Activated gamma-delta T cell (primary cell): ENCODE results near the gene MMP28.
A peak's percentile ranks its signal among the peaks of the same experiment; 100 is the strongest.

ENCODE experiments used
- DNase-seq: peaks from one replicate; lab custom pipeline; 2025; lab: John Stamatoyannopoulos, UW
- total RNA-seq, 2 donors: gene quantifications; one replicate each; lab custom pipeline; 2026; lab: John Stamatoyannopoulos, UW

MMP28 gene
- 0.57 to 0.72 reads per million in 2 donors for total RNA-seq

GRCh38 chr17:35795007-35795870 lies at the start of gene MMP28:
MMP28 (minus strand) TSS chr17:35795641; CDS start chr17:35795377, 264 bp downstream.
- DNase-seq: peak; percentile 23

- DNase-seq: no peak
Measured at GRCh38 chr17:35844547-35844946, 49.1 kb upstream of the MMP28 start.

- no peak for DNase-seq
Measured at GRCh38 chr17:35843698-35844097, 48.3 kb upstream of the MMP28 start.

GRCh38 chr17:35842239-35842638 lies 46.8 kb upstream of the MMP28 start:
- DNase-seq: no peak

GRCh38 chr17:35841505-35841904 lies 46.1 kb upstream of the MMP28 start:
- no peak for DNase-seq

- no peak for DNase-seq
Measured at GRCh38 chr17:35841101-35841500, 45.7 kb upstream of the MMP28 start.

GRCh38 chr17:35825206-35825605 lies 29.8 kb upstream of the MMP28 start:
- DNase-seq: no peak

- DNase-seq: no peak
Measured at GRCh38 chr17:35821308-35821707, 25.9 kb upstream of the MMP28 start.

GRCh38 chr17:35819455-35819854 lies 24.0 kb upstream of the MMP28 start:
- DNase-seq: no peak

GRCh38 chr17:35817196-35817595 lies 21.8 kb upstream of the MMP28 start:
- DNase-seq: no peak

- DNase-seq: no peak
Measured at GRCh38 chr17:35816723-35817122, 21.3 kb upstream of the MMP28 start.

GRCh38 chr17:35812456-35812855 lies 17.0 kb upstream of the MMP28 start:
- DNase-seq: no peak

- DNase-seq: no peak
Measured at GRCh38 chr17:35811759-35812158, 16.3 kb upstream of the MMP28 start.

GRCh38 chr17:35809855-35810461 lies 14.5 kb upstream of the MMP28 start:
- DNase-seq: no peak

- peak; percentile 92 for DNase-seq
Measured at GRCh38 chr17:35808962-35809854, 13.8 kb upstream of the MMP28 start, which contains the start of gene TAF15. TAF15 (plus strand) TSS chr17:35809484; CDS start chr17:35809570, 86 bp downstream.

- no peak for DNase-seq
Measured at GRCh38 chr17:35808240-35808961, 13.0 kb upstream of the MMP28 start.

GRCh38 chr17:35807371-35808144 lies 12.1 kb upstream of the MMP28 start:
- no peak for DNase-seq

- DNase-seq: no peak
Measured at GRCh38 chr17:35804658-35805192, 9.3 kb upstream of the MMP28 start.

GRCh38 chr17:35801583-35802224 lies 6.3 kb upstream of the MMP28 start:
- DNase-seq: no peak

GRCh38 chr17:35799942-35800341 lies 4.5 kb upstream of the MMP28 start:
- no peak for DNase-seq
